K562 (cell line): Measurements from ENCODE around the gene CFP. TPM values are rescaled to one million over a fixed set of nuclear protein-coding genes. Genes with fewer than 3 reads are reported as not detected.

Experiments used
- AFF1 ChIP-seq, 2 experiments: fragments of 450-650 bp; IDR thresholded peaks; 2 replicates each; pipeline ENCODE4 v1.6.1; 2018; ENCODE audit warnings: mild to moderate bottlenecking in 2 of 2, low read depth in 1 of 2; ENCODE audit not compliant: partially characterized antibody in 2 of 2
- CAMTA2 ChIP-seq: fragments of 250-450 bp; sonication (Bioruptor Pico); conservative IDR thresholded peaks from 2 replicates; pipeline ENCODE4 v1.5.1; 2022
- KAT7 ChIP-seq: sonication (generic); formaldehyde crosslinking; IDR thresholded peaks from 2 replicates; pipeline ENCODE4 v1.8.0; 2022; ENCODE audit warnings: missing genetic modification reagents, mild to moderate bottlenecking, borderline replicate concordance
- REST ChIP-seq, 2 experiments: fragments of 450-650 bp; formaldehyde crosslinking in 1 of 2; IDR thresholded peaks; 2 replicates each; pipeline versions ENCODE4 v1.4.0 to v1.6.1; 2014 to 2020; ENCODE audit warnings: mild to moderate bottlenecking in 2 of 2, borderline replicate concordance in 1 of 2, low read depth in 1 of 2
- TSC22D4 ChIP-seq: fragments of 450-650 bp; IDR thresholded peaks from 2 replicates; pipeline ENCODE4 v1.6.1; 2016; ENCODE audit warnings: missing genetic modification characterization, missing biosample characterization, control low read depth
- XRCC5 ChIP-seq: fragments of 200-400 bp; formaldehyde crosslinking; IDR thresholded peaks from 2 replicates; pipeline ENCODE4 v1.6.1; 2017; ENCODE audit warnings: low read depth, mild to moderate bottlenecking, low read length
- ZFP30 ChIP-seq: fragments of 250-450 bp; sonication (Bioruptor Pico); IDR thresholded peaks from 2 replicates; pipeline ENCODE4 v1.8.0; 2022; ENCODE audit warnings: moderate library complexity, mild to moderate bottlenecking, inconsistent platforms, borderline replicate concordance
- ZNF140 ChIP-seq: fragments of 250-450 bp; sonication (Bioruptor Pico); IDR thresholded peaks from 2 replicates; pipeline ENCODE4 v1.8.0; 2021; ENCODE audit warnings: moderate library complexity, mild to moderate bottlenecking, inconsistent platforms
- ZNF212 ChIP-seq: fragments of 450-650 bp; formaldehyde crosslinking; IDR thresholded peaks from 2 replicates; pipeline ENCODE4 v1.4.0; 2020; ENCODE audit warnings: mild to moderate bottlenecking
- polyA plus RNA-seq, 8 experiments: library from polyadenylated mRNA; depleted of rRNA in 4 of 8; stranded (reverse) in 5 of 8; unstranded in 3 of 8; fragments of >200 nt; fragmentation: Nextera tagmentation in 2 of 8; fragmentation: Illumina TruSeq in 1 of 8; extraction: Ambion mirVana in 2 of 8; extraction: Trizol in 1 of 8; gene quantifications; 2 replicates each; pipeline versions ENCODE4 v1.2.1 to v1.2.3, GENCODE V29; 2011 to 2014; ENCODE audit warnings: inconsistent platforms in 1 of 8, missing spikeins in 1 of 8
- total RNA-seq, 7 experiments: library from RNA; depleted of rRNA in 6 of 7; stranded (reverse); fragments of >200 nt in 6 of 7; fragmentation: Illumina TruSeq in 2 of 7; extraction: Trizol in 2 of 7; gene quantifications; 2 replicates each; pipeline versions ENCODE4 v1.2.1 to v1.2.3, GENCODE V29; 2011 to 2021; ENCODE audit warnings: low replicate concordance in 1 of 7
- TF ChIP-seq, protein P1 (sequence below): IDR thresholded peaks from 2 replicates; pipeline ENCODE4 v1.6.1; 2011; ENCODE audit warnings: borderline replicate concordance, low read depth, mild to moderate bottlenecking, moderate library complexity, low read length; ENCODE audit not compliant: insufficient read depth, poor library complexity, severe bottlenecking

Gene CFP
- total and polyA plus RNA-seq, 9 of the 15 experiments (the other 6 are each of a cell fraction or from before 2014, with no cell fraction given) = 0.18 to 2.0 (median 0.55) TPM

DNA sequence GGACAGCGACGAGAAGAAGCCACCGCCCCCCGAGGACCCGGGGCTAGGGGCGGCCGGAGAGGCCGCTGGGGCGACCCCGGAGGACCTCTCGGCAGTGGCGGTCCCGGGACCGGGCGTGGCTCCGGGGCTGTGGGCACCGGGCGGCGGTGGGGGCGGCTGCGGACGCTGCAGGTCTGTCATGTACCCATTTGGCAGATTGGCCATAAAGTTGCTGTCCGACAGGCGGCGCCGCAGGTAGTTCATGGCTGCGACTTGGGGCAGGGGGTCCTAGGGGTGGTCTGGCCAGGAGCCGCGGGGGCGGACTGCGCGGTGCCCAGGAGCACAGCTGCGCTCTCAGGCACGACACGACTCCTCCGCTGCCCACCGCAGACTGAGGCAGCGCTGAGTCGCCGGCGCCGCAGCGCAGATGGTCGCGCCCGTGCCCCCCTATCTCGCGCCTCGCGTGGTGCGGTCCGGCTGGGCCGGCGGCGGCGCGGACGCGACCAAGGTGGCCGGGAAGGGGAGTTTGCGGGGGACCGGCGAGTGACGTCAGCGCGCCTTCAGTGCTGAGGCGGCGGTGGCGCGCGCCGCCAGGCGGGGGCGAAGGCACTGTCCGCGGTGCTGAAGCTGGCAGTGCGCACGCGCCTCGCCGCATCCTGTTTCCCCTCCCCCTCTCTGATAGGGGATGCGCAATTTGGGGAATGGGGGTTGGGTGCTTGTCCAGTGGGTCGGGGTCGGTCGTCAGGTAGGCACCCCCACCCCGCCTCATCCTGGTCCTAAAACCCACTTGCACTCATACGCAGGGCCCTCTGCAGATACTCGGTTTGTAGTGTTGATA, 10.0 kb downstream of the CFP start, which contains the start of gene SYN1 (continued):
- TF ChIP-seq AFF1 (IDR thresholded peaks at IDR 0.05; ENCODE audit: low read depth in 1 of 2, partially characterized antibody in 2 of 2) = peak in 1 of 2 experiments; percentile 32
- TF ChIP-seq, protein P1, sequence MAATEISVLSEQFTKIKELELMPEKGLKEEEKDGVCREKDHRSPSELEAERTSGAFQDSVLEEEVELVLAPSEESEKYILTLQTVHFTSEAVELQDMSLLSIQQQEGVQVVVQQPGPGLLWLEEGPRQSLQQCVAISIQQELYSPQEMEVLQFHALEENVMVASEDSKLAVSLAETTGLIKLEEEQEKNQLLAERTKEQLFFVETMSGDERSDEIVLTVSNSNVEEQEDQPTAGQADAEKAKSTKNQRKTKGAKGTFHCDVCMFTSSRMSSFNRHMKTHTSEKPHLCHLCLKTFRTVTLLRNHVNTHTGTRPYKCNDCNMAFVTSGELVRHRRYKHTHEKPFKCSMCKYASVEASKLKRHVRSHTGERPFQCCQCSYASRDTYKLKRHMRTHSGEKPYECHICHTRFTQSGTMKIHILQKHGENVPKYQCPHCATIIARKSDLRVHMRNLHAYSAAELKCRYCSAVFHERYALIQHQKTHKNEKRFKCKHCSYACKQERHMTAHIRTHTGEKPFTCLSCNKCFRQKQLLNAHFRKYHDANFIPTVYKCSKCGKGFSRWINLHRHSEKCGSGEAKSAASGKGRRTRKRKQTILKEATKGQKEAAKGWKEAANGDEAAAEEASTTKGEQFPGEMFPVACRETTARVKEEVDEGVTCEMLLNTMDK = no peak
- no peak for TF ChIP-seq ZNF212
- TF ChIP-seq TSC22D4 (tag) = no peak
- peak; percentile 100 for TF ChIP-seq REST (IDR thresholded peaks at IDR 0.05; ENCODE audit: borderline replicate concordance)
- peak; percentile 100 for TF ChIP-seq REST (CRISPR knock-in tag; IDR thresholded peaks at IDR 0.05; ENCODE audit: low read depth)
- no peak for TF ChIP-seq XRCC5
- no peak for TF ChIP-seq ZFP30 (CRISPR knock-in tag)
- no peak for TF ChIP-seq CAMTA2 (CRISPR knock-in tag)
- no peak for TF ChIP-seq ZNF140 (CRISPR knock-in tag)
- TF ChIP-seq KAT7 = no peak
